ENCODE data around the gene CAPN5. TPM values are rescaled to one million over a fixed set of nuclear protein-coding genes. Genes with fewer than 3 reads are reported as not detected.

The CAPN5 gene
- total and polyA plus RNA-seq, 2 experiments from 2014 or later: 18.3 to 22.4 TPM

DNA sequence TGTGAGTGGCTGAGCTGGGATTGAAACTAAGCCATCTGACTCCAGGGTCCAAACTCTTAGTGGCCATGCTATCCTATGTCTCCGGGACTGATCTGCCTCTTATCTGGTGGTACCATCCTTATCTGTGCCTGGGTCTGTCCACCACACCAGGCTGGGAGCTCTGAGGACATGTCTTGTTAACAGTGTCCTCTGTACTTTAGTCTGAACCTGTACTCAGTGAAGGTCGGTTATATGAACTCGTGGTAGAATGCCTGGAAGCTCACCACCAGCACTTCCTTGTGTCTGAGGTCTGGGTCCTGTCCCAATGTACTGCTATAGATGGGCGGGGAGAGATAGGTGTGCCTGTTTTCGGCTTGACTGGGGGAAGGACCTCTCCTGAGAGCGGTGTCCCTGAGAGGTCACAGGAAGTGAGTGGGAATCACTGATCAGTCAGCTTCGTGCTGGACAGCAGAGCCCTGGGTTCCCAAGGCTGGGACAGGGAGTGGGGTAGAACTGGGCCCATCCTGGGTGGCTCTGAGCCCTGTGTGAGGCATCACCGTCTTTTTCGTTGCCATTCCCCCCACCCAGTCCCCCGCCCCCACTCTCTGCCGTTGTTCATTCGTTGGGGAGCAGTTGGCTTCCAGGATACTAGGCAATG, 70.1 kb downstream of the CAPN5 start:
- in situ Hi-C loops (cut with MboI): no loop called here
- no peak for DNase-seq
- no peaks in the 10 kb centered on the region for H3K36me3 ChIP-seq (ENCODE audit: low read depth)

DNA sequence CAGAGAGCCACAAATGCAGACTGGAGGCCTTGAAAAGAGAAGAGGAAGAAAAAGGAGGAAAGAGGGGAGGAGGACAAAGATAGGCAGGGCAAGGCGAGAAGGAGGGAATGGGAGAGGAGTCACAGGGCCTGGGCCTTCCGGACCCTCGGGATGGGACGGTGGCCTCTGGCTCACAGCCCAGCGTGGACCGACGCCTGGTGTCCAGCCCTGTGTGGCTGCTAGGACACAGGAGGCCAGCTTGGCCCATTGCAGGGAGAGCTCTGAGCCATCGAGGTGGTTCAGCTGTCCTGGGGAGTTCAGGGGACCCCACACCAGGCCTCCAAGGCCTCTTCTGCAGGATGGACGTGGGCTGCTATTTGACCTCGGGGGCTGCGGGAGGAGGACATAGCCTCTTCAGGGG, 70.7 kb downstream of the CAPN5 start:
- no peak for TF ChIP-seq EZH2phosphoT487 (IDR thresholded peaks at IDR 0.05; ENCODE audit: insufficient read depth, low read depth)
- no peak for TF ChIP-seq EZH2 (IDR thresholded peaks at IDR 0.05; ENCODE audit: insufficient read depth, poor library complexity, severe bottlenecking)
- Histone ChIP-seq H3F3A (ENCODE audit: insufficient read depth) (0 out of 2 replicates have a peak, but pooled peaks cover 5% of the 10 kb centered on the region), H3K27me3 (replicated peaks; ENCODE audit: insufficient read depth) (no peaks in the 10 kb centered on the region), H3K79me2 (ENCODE audit: insufficient read depth) (no peaks in the 10 kb centered on the region), H3K27ac (no peak overlapping the region), H3K4me3 (no peak overlapping the region), H3K9ac (no peak overlapping the region), H2AFZ (no peak overlapping the region), H3K9me2 (ENCODE audit: insufficient read depth) (no peaks in the 10 kb centered on the region), H4K20me1 (ENCODE audit: insufficient read depth) (no peaks in the 10 kb centered on the region), H3K4me2 (ENCODE audit: unreplicated experiment) (no peak overlapping the region), H3K4me1 (ENCODE audit: insufficient read depth) (peaks cover 7% of the 10 kb centered on the region), H3K9me3 (ENCODE audit: low read depth) (no peaks in the 10 kb centered on the region), H3K36me3 (ENCODE audit: low read depth) (no peaks in the 10 kb centered on the region)
- 78 to 82% methylated on average over 10 to 11 of the region's 11 CpGs for WGBS, 2 experiments (ENCODE audit: low coverage in 1 of 2, low lambda C conversion rate in 2 of 2, missing lambda C conversion rate in 2 of 2)
- no peak for DNase-seq
- in situ Hi-C loops (cut with MboI): no loop called here

More for the DNA sequence above, 70.1 kb downstream of the CAPN5 start:
- Histone ChIP-seq H3K27ac (no peak overlapping the region), H3K27me3 (replicated peaks; ENCODE audit: insufficient read depth) (no peaks in the 10 kb centered on the region), H3K9me3 (ENCODE audit: low read depth) (no peaks in the 10 kb centered on the region), H2AFZ (no peak overlapping the region), H3K9ac (no peak overlapping the region), H3K4me1 (ENCODE audit: insufficient read depth) (peaks cover 7% of the 10 kb centered on the region), H3K9me2 (ENCODE audit: insufficient read depth) (no peaks in the 10 kb centered on the region), H3F3A (ENCODE audit: insufficient read depth) (0 out of 2 replicates have a peak, but pooled peaks cover 5% of the 10 kb centered on the region), H3K4me2 (ENCODE audit: unreplicated experiment) (no peak overlapping the region), H3K79me2 (ENCODE audit: insufficient read depth) (no peaks in the 10 kb centered on the region), H3K4me3 (no peak overlapping the region), H4K20me1 (ENCODE audit: insufficient read depth) (no peaks in the 10 kb centered on the region)
- TF ChIP-seq EZH2phosphoT487 (IDR thresholded peaks at IDR 0.05; ENCODE audit: insufficient read depth, low read depth) (no peak), EZH2 (IDR thresholded peaks at IDR 0.05; ENCODE audit: insufficient read depth, poor library complexity, severe bottlenecking) (no peak)
- 77 to 79% methylated on average over 11 to 12 of the region's 12 CpGs for WGBS, 2 experiments (ENCODE audit: low coverage in 1 of 2, low lambda C conversion rate in 2 of 2, missing lambda C conversion rate in 2 of 2)

GRCh38 chr11:77138106-77138649, 71.4 kb downstream of the CAPN5 start:
- no peaks in the 10 kb centered on the region for H4K20me1 ChIP-seq (ENCODE audit: insufficient read depth)
- TF ChIP-seq EZH2 (IDR thresholded peaks at IDR 0.05; ENCODE audit: insufficient read depth, poor library complexity, severe bottlenecking) (no peak), EZH2phosphoT487 (IDR thresholded peaks at IDR 0.05; ENCODE audit: insufficient read depth, low read depth) (no peak)
- H3K9ac ChIP-seq: no peak overlapping the region
- no peaks in the 10 kb centered on the region for H3K36me3 ChIP-seq (ENCODE audit: low read depth)
- H3K4me2 ChIP-seq (ENCODE audit: unreplicated experiment): no peak overlapping the region
- H3F3A ChIP-seq (ENCODE audit: insufficient read depth): 0 out of 2 replicates have a peak, but pooled peaks cover 5% of the 10 kb centered on the region
- in situ Hi-C loops (cut with MboI): no loop called here
- peaks cover 7% of the 10 kb centered on the region for H3K4me1 ChIP-seq (ENCODE audit: insufficient read depth)
- H3K79me2 ChIP-seq (ENCODE audit: insufficient read depth): no peaks in the 10 kb centered on the region
- no peak overlapping the region for H3K4me3 ChIP-seq
- WGBS, 2 experiments (ENCODE audit: low coverage in 1 of 2, low lambda C conversion rate in 2 of 2, missing lambda C conversion rate in 2 of 2): 21 to 31% methylated on average over 25 to 51 of the region's 55 CpGs
- no peaks in the 10 kb centered on the region for H3K9me3 ChIP-seq (ENCODE audit: low read depth)
- H2AFZ ChIP-seq: no peak overlapping the region
- no peak for DNase-seq
- no peaks in the 10 kb centered on the region for H3K27me3 ChIP-seq (replicated peaks; ENCODE audit: insufficient read depth)
- H3K27ac ChIP-seq: no peak overlapping the region
- H3K9me2 ChIP-seq (ENCODE audit: insufficient read depth): no peaks in the 10 kb centered on the region

- Histone ChIP-seq H3K36me3 (ENCODE audit: low read depth) (no peaks in the 10 kb centered on the region), H3F3A (ENCODE audit: insufficient read depth) (0 out of 2 replicates have a peak, but pooled peaks cover 5% of the 10 kb centered on the region), H4K20me1 (ENCODE audit: insufficient read depth) (no peaks in the 10 kb centered on the region), H3K9ac (no peak overlapping the region), H3K9me2 (ENCODE audit: insufficient read depth) (no peaks in the 10 kb centered on the region), H3K9me3 (ENCODE audit: low read depth) (no peaks in the 10 kb centered on the region), H3K4me2 (ENCODE audit: unreplicated experiment) (no peak overlapping the region), H3K4me1 (ENCODE audit: insufficient read depth) (peaks cover 7% of the 10 kb centered on the region), H2AFZ (no peak overlapping the region), H3K27me3 (replicated peaks; ENCODE audit: insufficient read depth) (no peaks in the 10 kb centered on the region), H3K79me2 (ENCODE audit: insufficient read depth) (no peaks in the 10 kb centered on the region), H3K4me3 (no peak overlapping the region), H3K27ac (no peak overlapping the region)
- TF ChIP-seq EZH2phosphoT487 (IDR thresholded peaks at IDR 0.05; ENCODE audit: insufficient read depth, low read depth) (no peak), EZH2 (IDR thresholded peaks at IDR 0.05; ENCODE audit: insufficient read depth, poor library complexity, severe bottlenecking) (no peak)
- DNase-seq: no peak
- in situ Hi-C loops (cut with MboI): no loop called here
- WGBS, 2 experiments (ENCODE audit: low coverage in 1 of 2, low lambda C conversion rate in 2 of 2, missing lambda C conversion rate in 2 of 2): 88 to 89% methylated on average over 8 of the region's 8 CpGs
Observed at GRCh38 chr11:77139201-77139600, 72.4 kb downstream of the CAPN5 start.
